H1 (cell line): Measurements from ENCODE around the gene ELL. TPM values are rescaled to one million over a fixed set of nuclear protein-coding genes. Genes with fewer than 3 reads are reported as not detected.

ENCODE experiments used
- CTCF ChIA-PET: fragments of 300-600 bp; sonication (Branson Sonifier 250); formaldehyde crosslinking; loops from one replicate; lab custom pipeline; 2021; ENCODE audit not compliant: partially characterized antibody; lab: Charles Lee
- POLR2A ChIA-PET: fragments of 300-600 bp; sonication (Branson Sonifier 250); formaldehyde crosslinking; loops from one replicate; lab custom pipeline; 2021; ENCODE audit warnings: inconsistent platforms; ENCODE audit not compliant: partially characterized antibody; lab: Charles Lee
- DNase-seq, 2 experiments: peaks; one replicate each; pipeline versions ENCODE4 v3.0.0 to v3.0.0-alpha.2; 2010 to 2022; ENCODE audit warnings: low spot score in 2 of 2, low read depth in 1 of 2, mixed read lengths in 1 of 2
- FAIRE-seq: peaks from 2 replicates; lab custom pipeline; 2011; peaks lifted over from hg19 to GRCh38; lab: Jason Lieb, UNC
- H2AFZ ChIP-seq: 2 replicates; pipeline ENCODE4 v1.8.1; 2012; ENCODE audit warnings: low read length, inconsistent platforms
- H2AK5ac ChIP-seq: 2 replicates; pipeline ENCODE4 v1.6.1; 2013; ENCODE audit warnings: low read depth, low read length
- H2BK120ac ChIP-seq: replicated peaks from 2 replicates; pipeline ENCODE3; 2013; ENCODE audit warnings: low read depth, low read length, inconsistent platforms
- H2BK12ac ChIP-seq: 2 replicates; pipeline ENCODE4 v1.6.1; 2013; ENCODE audit warnings: low read depth, low read length
- H2BK15ac ChIP-seq: 2 replicates; pipeline ENCODE4 v1.6.1; 2013; ENCODE audit warnings: low read length
- H2BK20ac ChIP-seq: 2 replicates; pipeline ENCODE4 v1.6.1; 2013; ENCODE audit warnings: low read length
- H2BK5ac ChIP-seq: 2 replicates; pipeline ENCODE4 v1.6.1; 2013; ENCODE audit warnings: low read depth, low read length
- H3K14ac ChIP-seq: 2 replicates; pipeline ENCODE4 v1.6.1; 2013; ENCODE audit warnings: inconsistent platforms; ENCODE audit not compliant: insufficient read length
- H3K18ac ChIP-seq: 2 replicates; pipeline ENCODE4 v1.6.1; 2013; ENCODE audit warnings: low read length; ENCODE audit errors: extremely low read depth
- H3K23ac ChIP-seq: 2 replicates; pipeline ENCODE4 v1.6.1; 2013; ENCODE audit warnings: inconsistent platforms; ENCODE audit not compliant: insufficient read length
- H3K23me2 ChIP-seq: 2 replicates; pipeline ENCODE4 v1.6.1; 2013; ENCODE audit warnings: low read depth, low read length
- H3K27ac ChIP-seq: 2 replicates; pipeline ENCODE4 v1.6.1; 2011; ENCODE audit warnings: low read depth, low read length, inconsistent platforms
- H3K27me3 ChIP-seq, 4 experiments: replicated peaks in 1 of 4; 1 replicate in 1 of 4; 2 replicates in 3 of 4; pipeline versions ENCODE4 v1.6.1 to v1.8.1; 2011 to 2013; ENCODE audit warnings: low read length in 3 of 4, mild to moderate bottlenecking in 3 of 4, inconsistent platforms in 2 of 4, mixed read lengths in 2 of 4, moderate library complexity in 1 of 4; ENCODE audit not compliant: control insufficient read depth in 3 of 4, insufficient read depth in 3 of 4; ENCODE audit errors: extremely low read depth in 1 of 4
- H3K36me3 ChIP-seq, 4 experiments: 2 replicates each; pipeline versions ENCODE4 v1.6.1 to v1.8.1; 2011 to 2013; ENCODE audit warnings: mild to moderate bottlenecking in 4 of 4, low read length in 3 of 4, moderate library complexity in 2 of 4, control low read depth in 1 of 4, inconsistent platforms in 1 of 4; ENCODE audit not compliant: insufficient read depth in 4 of 4, control insufficient read depth in 2 of 4
- H3K4ac ChIP-seq: replicated peaks from 2 replicates; pipeline ENCODE3; 2013; ENCODE audit warnings: low read length, low read depth, mixed read lengths, inconsistent platforms; ENCODE audit not compliant: insufficient read length
- H3K4me1 ChIP-seq, 4 experiments: replicated peaks in 1 of 4; 1 replicate in 1 of 4; 2 replicates in 3 of 4; pipeline versions ENCODE4 v1.6.1 to v1.8.1; 2011 to 2013; ENCODE audit warnings: low read length in 3 of 4, inconsistent platforms in 2 of 4, mixed read lengths in 1 of 4; ENCODE audit not compliant: insufficient read depth in 4 of 4, control insufficient read depth in 3 of 4
- H3K4me2 ChIP-seq, 2 experiments: 2 replicates each; pipeline versions ENCODE4 v1.6.1 to v1.8.1; 2011 to 2013; ENCODE audit warnings: low read depth in 2 of 2, low read length in 2 of 2, control low read depth in 1 of 2, inconsistent platforms in 1 of 2, mild to moderate bottlenecking in 1 of 2; ENCODE audit not compliant: insufficient read depth in 1 of 2
- H3K4me3 ChIP-seq, 4 experiments: fragments of 200-600, 300-600 bp in 1 of 4; sonication (generic), shearing (Covaris generic), sonication (Bioruptor Twin) in 1 of 4; 2 replicates each; pipeline versions ENCODE4 v1.5.1 to v1.8.1; 2011 to 2016; ENCODE audit warnings: low read length in 4 of 4, low read depth in 3 of 4, control low read depth in 2 of 4, inconsistent platforms in 2 of 4, mild to moderate bottlenecking in 2 of 4, mixed read lengths in 1 of 4, moderate library complexity in 1 of 4; ENCODE audit not compliant: insufficient read depth in 2 of 4; ENCODE audit errors: extremely low read depth in 1 of 4
- H3K56ac ChIP-seq: replicated peaks from 2 replicates; pipeline ENCODE3; 2013; ENCODE audit warnings: low read depth, mild to moderate bottlenecking, mixed read lengths, low read length, inconsistent platforms; ENCODE audit not compliant: insufficient read length
- H3K79me1 ChIP-seq: 2 replicates; pipeline ENCODE4 v1.6.1; 2013; ENCODE audit warnings: low read depth, low read length, control low read depth
- H3K79me2 ChIP-seq, 2 experiments: 2 replicates each; pipeline versions ENCODE4 v1.6.1 to v1.8.1; 2012 to 2013; ENCODE audit warnings: low read length in 2 of 2, mild to moderate bottlenecking in 2 of 2, inconsistent platforms in 1 of 2; ENCODE audit not compliant: insufficient read depth in 2 of 2, control insufficient read depth in 1 of 2
- H3K9ac ChIP-seq, 4 experiments: replicated peaks in 1 of 4; 1 replicate in 1 of 4; 2 replicates in 3 of 4; pipeline versions ENCODE4 v1.6.1 to v1.8.1; 2011 to 2013; ENCODE audit warnings: low read depth in 3 of 4, low read length in 3 of 4, control low read depth in 2 of 4, mild to moderate bottlenecking in 2 of 4, moderate library complexity in 2 of 4, inconsistent platforms in 1 of 4; ENCODE audit errors: extremely low read depth in 1 of 4
- H3K9me3 ChIP-seq, 2 experiments: 2 replicates each; pipeline versions ENCODE4 v1.6.1 to v1.8.1; 2012 to 2013; ENCODE audit warnings: mild to moderate bottlenecking in 2 of 2, moderate library complexity in 2 of 2, control low read depth in 1 of 2, inconsistent platforms in 1 of 2, low read depth in 1 of 2, low read length in 1 of 2, mixed read lengths in 1 of 2; ENCODE audit not compliant: insufficient read depth in 2 of 2
- H4K20me1 ChIP-seq, 2 experiments: replicated peaks in 1 of 2; 2 replicates each; pipeline versions ENCODE3 to v1.8.1; 2011 to 2013; ENCODE audit warnings: inconsistent platforms in 2 of 2, low read length in 2 of 2, mild to moderate bottlenecking in 1 of 2; ENCODE audit not compliant: insufficient read depth in 2 of 2, control insufficient read depth in 1 of 2
- H4K5ac ChIP-seq: 2 replicates; pipeline ENCODE4 v1.6.1; 2013; ENCODE audit warnings: low read length, low read depth, mixed read lengths, inconsistent platforms; ENCODE audit not compliant: insufficient read length
- H4K8ac ChIP-seq: 2 replicates; pipeline ENCODE4 v1.8.0; 2013; ENCODE audit warnings: mild to moderate bottlenecking, moderate library complexity, low read length, inconsistent platforms; ENCODE audit not compliant: insufficient read depth; ENCODE audit errors: extremely low read depth
- H4K91ac ChIP-seq: replicated peaks from 2 replicates; pipeline ENCODE3; 2013; ENCODE audit warnings: low read length, mixed read lengths, inconsistent platforms; ENCODE audit not compliant: insufficient read length
- CREB1 ChIP-seq: IDR thresholded peaks from 2 replicates; pipeline ENCODE4 v1.6.1; 2012; ENCODE audit warnings: inconsistent platforms
- CTCF ChIP-seq, 3 experiments: IDR thresholded peaks; 1 replicate in 2 of 3; 2 replicates in 1 of 3; pipeline versions ENCODE4 v1.5.1 to v1.6.1; 2011; ENCODE audit warnings: low read length in 3 of 3, mild to moderate bottlenecking in 3 of 3, inconsistent platforms in 2 of 3, low read depth in 1 of 3, moderate library complexity in 1 of 3; ENCODE audit not compliant: insufficient read depth in 1 of 3; ENCODE audit errors: control extremely low read depth in 1 of 3
- GTF2F1 ChIP-seq: IDR thresholded peaks from 2 replicates; pipeline ENCODE4 v1.6.1; 2012; ENCODE audit warnings: low read depth, low read length, improper control_type of control experiment, borderline replicate concordance
- RAD21 ChIP-seq, 2 experiments: IDR thresholded peaks in 1 of 2; conservative IDR thresholded peaks in 1 of 2; 2 replicates each; pipeline ENCODE4 v1.6.1; 2011; ENCODE audit warnings: low read depth in 2 of 2, low read length in 2 of 2, improper control_type of control experiment in 1 of 2, inconsistent platforms in 1 of 2, mild to moderate bottlenecking in 1 of 2, moderate library complexity in 1 of 2
- RFX5 ChIP-seq: IDR thresholded peaks from 2 replicates; pipeline ENCODE4 v1.6.1; 2011; ENCODE audit warnings: low read depth, low read length, improper control_type of control experiment, borderline replicate concordance
- RNF2 ChIP-seq: fragments of 200-900, 300-1000 bp; sonication (generic); IDR thresholded peaks from 2 replicates; pipeline ENCODE4 v1.7.1; 2016; ENCODE audit warnings: borderline replicate concordance, low read depth, mild to moderate bottlenecking, antibody characterized with exemption, low read length; ENCODE audit not compliant: poor library complexity, severe bottlenecking; ENCODE audit errors: missing control alignments
- SUZ12 ChIP-seq: fragments of 200-600 bp; sonication (generic); IDR thresholded peaks from 2 replicates; pipeline ENCODE4 v1.6.1; 2012; ENCODE audit warnings: mild to moderate bottlenecking, inconsistent platforms, low read length, moderate library complexity, mixed read lengths
- WGBS, 2 experiments: shearing (Covaris generic) in 1 of 2; methylation state at CpG; one replicate each; pipeline versions ENCODE4 v1.1.6 to v1.1.7; 2013 to 2015; ENCODE audit warnings: low lambda C conversion rate in 2 of 2, mixed read lengths in 2 of 2, inconsistent platforms in 1 of 2, low coverage in 1 of 2, missing lambda C conversion rate in 1 of 2; ENCODE audit not compliant: insufficient replicate concordance in 2 of 2, insufficient coverage in 1 of 2, insufficient read length in 1 of 2; ENCODE audit errors: extremely low coverage in 1 of 2, missing lambda C conversion rate in 1 of 2; 5-methylcytosine and 5-hydroxymethylcytosine counted together
- polyA plus RNA-seq, 7 experiments: library from polyadenylated mRNA; depleted of rRNA in 3 of 7; stranded (reverse) in 5 of 7; unstranded in 2 of 7; fragments of >200 nt in 5 of 7; fragments of 200-250 nt in 2 of 7; gene quantifications; 1 replicate in 5 of 7; 2 replicates in 1 of 7; 4 replicates in 1 of 7; pipeline versions ENCODE4 v1.2.1 to v1.2.3, GENCODE V29; 2011 to 2013; ENCODE audit warnings: missing spikeins in 2 of 7, mixed read lengths in 2 of 7
- total RNA-seq: library from RNA; stranded (reverse); fragmentation: NEBNext Ultra II Directional; extraction: Animal tissue kit (Norgen Biotek cat#: 25700); gene quantifications from 2 replicates; pipeline ENCODE4 v1.2.1, GENCODE V29; 2021

ELL gene
- total and polyA plus RNA-seq, 2 of the 8 experiments (the other 6 are each of a cell fraction or from before 2014, with no cell fraction given): 5.2 to 10.5 TPM

GRCh38 chr19:18468517-18468916, 53.4 kb downstream of the ELL start:
- Histone ChIP-seq H2BK20ac (no peak overlapping the region), H3K23ac (no peak overlapping the region), H4K91ac (no peak overlapping the region), H3K4me2 (no peak overlapping the region), H4K8ac (peak overlapping the region; percentile 31; the same call in 1 of the 2 replicates), H2BK5ac (no peak overlapping the region; the same call in 1 of the 2 replicates), H2AFZ (no peak overlapping the region), H3K4me3 (no peak overlapping the region), H3K27ac (no peak overlapping the region), H3K18ac (no peak overlapping the region), H3K4ac (no peak overlapping the region), H3K9me3 (no peaks in the 10 kb centered on the region), H2BK12ac (no peak overlapping the region), H3K23me2 (peaks cover 8% of the 10 kb centered on the region; the same call in 1 of the 2 replicates), H3K27me3 (no peaks in the 10 kb centered on the region), H3K36me3 (no peaks in the 10 kb centered on the region), H3K4me1 (peaks cover 0 to 1% (median 0%) of the 10 kb centered on the region in 4 experiments; a peak in 2 of 7 replicates), H2BK15ac (no peak overlapping the region), H3K79me2 (no peaks in the 10 kb centered on the region), H3K9ac (no peak overlapping the region), H2AK5ac (0 out of 2 replicates have a peak overlapping the region, but pooled peaks have one; percentile 11), H4K5ac (no peak overlapping the region), H3K79me1 (peaks cover 10% of the 10 kb centered on the region), H3K56ac (no peak overlapping the region), H2BK120ac (no peak overlapping the region), H4K20me1 (peaks cover 11 to 19% of the 10 kb centered on the region in 2 experiments), H3K14ac (no peak overlapping the region)
- CTCF ChIA-PET: interaction anchor here (0.6 to 11.1 kb wide), 27 partner anchors 9 to 620 kb away, joined by 3 to 213 read pairs (median 4); partner anchors contain the start of genes ELL and REX1BD
- WGBS, 2 experiments: 81% methylated on average over 3 of the region's 3 CpGs; no CpG with 5 or more reads in 1 of the 2 experiments
- TF ChIP-seq CREB1 (no peak), RNF2 (no peak), RAD21 (IDR thresholded peaks at IDR 0.05 in 1 of 2, conservative IDR thresholded peaks at IDR 0.05 in 1 of 2; ENCODE audit: low read depth in 2 of 2, low read length in 2 of 2) (no peak), GTF2F1 (no peak), CTCF (IDR thresholded peaks at IDR 0.05; ENCODE audit: control extremely low read depth in 1 of 3, insufficient read depth in 1 of 3, low read depth in 1 of 3, low read length in 3 of 3) (no peak), SUZ12 (no peak), RFX5 (no peak)
- POLR2A ChIA-PET: interaction anchor here (0.9 to 1.5 kb wide), 3 partner anchors 10 to 28 kb away, joined by 3 read pairs; no protein-coding TSS in a partner anchor
- DNase-seq (no peak), FAIRE-seq (no peak)
